Endometrial microvascular endothelial cells (primary cell): Measurements from ENCODE around the gene SMAD1. TPM values are rescaled to one million over a fixed set of nuclear protein-coding genes. Genes with fewer than 3 reads are reported as not detected.
"Not testable (repeated sequence)": the region's sequence is repeated elsewhere in the genome, so short reads cannot be mapped to it uniquely, and the experiment has no call there.

Experiments used
- in situ Hi-C: cut with HindIII; loops from 2 replicates; pipeline ENCODE4 v1.10.0; 2017; ENCODE audit warnings: low sequenced_read_pairs, low pct_unique_long_range_greater_than_20kb; ENCODE audit errors: inconsistent ontology term
- total RNA-seq: library from RNA; depleted of rRNA; stranded (reverse); fragments of >200 nt; gene quantifications from one replicate; pipeline ENCODE4 v1.2.3, GENCODE V29; 2015; ENCODE audit errors: inconsistent ontology term

Gene SMAD1
- total RNA-seq, 1 donor from 2014 or later: 103 TPM

- in situ Hi-C loops: no loop called here
These were observed 64.0 kb downstream of the SMAD1 start for GRCh38 chr4:145545538-145546174.

GRCh38 chr4:145546175-145546915, 64.7 kb downstream of the SMAD1 start:
- in situ Hi-C loops: no loop called here

- in situ Hi-C loops: no loop called here
These were observed 70.0 kb downstream of the SMAD1 start for GRCh38 chr4:145551660-145552059.

GRCh38 chr4:145552181-145552822, 70.6 kb downstream of the SMAD1 start:
- in situ Hi-C loops: no loop called here

- in situ Hi-C loops: no loop called here
These were observed 71.7 kb downstream of the SMAD1 start for GRCh38 chr4:145553375-145553774.

- in situ Hi-C loops: no loop called here
These were observed 73.0 kb downstream of the SMAD1 start for GRCh38 chr4:145554691-145555090.

- in situ Hi-C loops: no loop called here
These were observed 76.1 kb downstream of the SMAD1 start for GRCh38 chr4:145557720-145558119.

- in situ Hi-C loops: no loop called here
These were observed 81.8 kb downstream of the SMAD1 start for GRCh38 chr4:145563293-145563985.

- in situ Hi-C loops: no loop called here
These were observed 82.9 kb downstream of the SMAD1 start for GRCh38 chr4:145564540-145564939.

GRCh38 chr4:145565328-145565727, 83.7 kb downstream of the SMAD1 start:
- in situ Hi-C loops: no loop called here

- in situ Hi-C loops: no loop called here
These were observed 84.5 kb downstream of the SMAD1 start for GRCh38 chr4:145566086-145566708.

- in situ Hi-C loops: no loop called here
These were observed 85.1 kb downstream of the SMAD1 start for GRCh38 chr4:145566768-145567167.

GRCh38 chr4:145567516-145567915, 85.9 kb downstream of the SMAD1 start:
- in situ Hi-C loops: no loop called here

- in situ Hi-C loops: not testable (repeated sequence)
These were observed 92.9 kb downstream of the SMAD1 start for GRCh38 chr4:145574546-145574945.

GRCh38 chr4:145580906-145581305, 99.3 kb downstream of the SMAD1 start:
- in situ Hi-C loops: no loop called here

GRCh38 chr4:145583191-145584055, 101.8 kb downstream of the SMAD1 start:
- in situ Hi-C loops: no loop called here

- in situ Hi-C loops: no loop called here
These were observed 105.6 kb downstream of the SMAD1 start for GRCh38 chr4:145587088-145587754.

- in situ Hi-C loops: not testable (repeated sequence)
These were observed 107.7 kb downstream of the SMAD1 start for GRCh38 chr4:145589381-145589780.
